Activated T-cell treated with anti-CD3 and anti-CD28 coated beads for 4 hours (primary cell): ENCODE results near the gene KDM5A.
"Not testable (repeated sequence)": the region's sequence is repeated elsewhere in the genome, so short reads cannot be mapped to it uniquely, and the experiment has no call there.

Experiments used
- DNase-seq: peaks from one replicate; pipeline ENCODE4 v3.0.0-alpha.2; 2020

The KDM5A gene

GRCh38 chr12:237026-237815 is 151.9 kb downstream of the KDM5A start:
- no peak for DNase-seq

GRCh38 chr12:236445-236844 is 152.7 kb downstream of the KDM5A start:
- no peak for DNase-seq

GRCh38 chr12:235967-236366 is 153.2 kb downstream of the KDM5A start:
- not testable (repeated sequence) for DNase-seq

GRCh38 chr12:234891-235415 is 154.2 kb downstream of the KDM5A start:
- no peak for DNase-seq

GRCh38 chr12:234019-234418 is 155.1 kb downstream of the KDM5A start:
- DNase-seq: no peak

GRCh38 chr12:233615-233968 is 155.5 kb downstream of the KDM5A start:
- no peak for DNase-seq

GRCh38 chr12:232731-233614 is 156.1 kb downstream of the KDM5A start:
- DNase-seq: no peak

- DNase-seq: no peak
Measured at GRCh38 chr12:230925-231671, 158.0 kb downstream of the KDM5A start.
